ENCODE measurements around the gene SEC22A. TPM values are rescaled to one million over a fixed set of nuclear protein-coding genes. Genes with fewer than 3 reads are reported as not detected.

SEC22A gene
- total and polyA plus RNA-seq, 7 donors: 5.8 to 47.2 (median 17.8) TPM

GRCh38 chr3:123157598-123158287 is 44.0 kb upstream of the SEC22A start:
- H3K4me3 ChIP-seq: no peak overlapping the region
- intact Hi-C loops (cut with DNase I): no loop called here
- DNase-seq: no peak
- H3K4me1 ChIP-seq: peaks cover 0 to 4% (median 0%) of the 10 kb centered on the region in 4 donors
- TF ChIP-seq EP300 (IDR thresholded peaks at IDR 0.05): no peak
- TF ChIP-seq POLR2A (IDR thresholded peaks at IDR 0.05): no peak
- TF ChIP-seq POLR2AphosphoS5 (IDR thresholded peaks at IDR 0.05): no peak
- no peak overlapping the region for H3K27ac ChIP-seq
- H3K9me3 ChIP-seq: no peaks in the 10 kb centered on the region
- H3K36me3 ChIP-seq: peaks cover 0 to 66% (median 9%) of the 10 kb centered on the region in 4 donors
- no peaks in the 10 kb centered on the region for H3K27me3 ChIP-seq
- WGBS, 2 donors: 35 to 73% methylated on average over 4 of the region's 4 CpGs

- H3K27ac ChIP-seq: no peak overlapping the region
- no peaks in the 10 kb centered on the region for H3K27me3 ChIP-seq
- H3K36me3 ChIP-seq: peaks cover 0 to 71% (median 9%) of the 10 kb centered on the region in 4 donors
- H3K4me1 ChIP-seq: peaks cover 0 to 4% (median 0%) of the 10 kb centered on the region in 4 donors
- H3K4me3 ChIP-seq: no peak overlapping the region
- 51 to 72% methylated on average over 4 of the region's 4 CpGs for WGBS, 2 donors
- H3K9me3 ChIP-seq: no peaks in the 10 kb centered on the region
- no peak for DNase-seq
- intact Hi-C loops (cut with DNase I): no loop called here
- TF ChIP-seq EP300 (IDR thresholded peaks at IDR 0.05) (no peak), POLR2A (IDR thresholded peaks at IDR 0.05) (no peak), POLR2AphosphoS5 (IDR thresholded peaks at IDR 0.05) (no peak), CTCF (IDR thresholded peaks at IDR 0.05) (no peak)
Observed at GRCh38 chr3:123158330-123158729, 43.4 kb upstream of the SEC22A start.

GRCh38 chr3:123158899-123159390 is 42.8 kb upstream of the SEC22A start:
- TF ChIP-seq EP300 (IDR thresholded peaks at IDR 0.05): no peak
- TF ChIP-seq CTCF (IDR thresholded peaks at IDR 0.05): no peak
- TF ChIP-seq POLR2AphosphoS5 (IDR thresholded peaks at IDR 0.05): no peak
- TF ChIP-seq POLR2A (IDR thresholded peaks at IDR 0.05): no peak
- intact Hi-C loops (cut with DNase I): no loop called here

GRCh38 chr3:123159926-123160635 is 41.7 kb upstream of the SEC22A start:
- 92 to 97% methylated on average over 9 of the region's 9 CpGs for WGBS, 2 donors
- intact Hi-C loops (cut with DNase I): no loop called here
- H3K36me3 ChIP-seq: peaks cover 0 to 79% (median 11%) of the 10 kb centered on the region in 4 donors
- H3K4me3 ChIP-seq: no peak overlapping the region
- H3K4me1 ChIP-seq: no peaks in the 10 kb centered on the region
- DNase-seq: no peak
- no peak overlapping the region for H3K27ac ChIP-seq
- no peaks in the 10 kb centered on the region for H3K9me3 ChIP-seq
- no peaks in the 10 kb centered on the region for H3K27me3 ChIP-seq
- TF ChIP-seq CTCF (IDR thresholded peaks at IDR 0.05) (no peak), POLR2AphosphoS5 (IDR thresholded peaks at IDR 0.05) (no peak)

More at GRCh38 chr3:123158899-123159390, 42.8 kb upstream of the SEC22A start:
- WGBS, 2 donors: 98 to 99% methylated on average over 10 of the region's 10 CpGs
- H3K27me3 ChIP-seq: no peaks in the 10 kb centered on the region
- no peaks in the 10 kb centered on the region for H3K4me1 ChIP-seq
- no peak overlapping the region for H3K27ac ChIP-seq
- H3K4me3 ChIP-seq: no peak overlapping the region
- no peaks in the 10 kb centered on the region for H3K9me3 ChIP-seq
- peaks cover 0 to 73% (median 9%) of the 10 kb centered on the region in 4 donors for H3K36me3 ChIP-seq
- DNase-seq: no peak

GRCh38 chr3:123161167-123161566 is 40.6 kb upstream of the SEC22A start:
- TF ChIP-seq CTCF (IDR thresholded peaks at IDR 0.05) (no peak), POLR2A (IDR thresholded peaks at IDR 0.05) (no peak), EP300 (IDR thresholded peaks at IDR 0.05) (no peak), POLR2AphosphoS5 (IDR thresholded peaks at IDR 0.05) (no peak)
- no peak for DNase-seq
- H3K9me3 ChIP-seq: no peaks in the 10 kb centered on the region
- 98% methylated on average over 7 of the region's 7 CpGs for WGBS, 2 donors
- H3K36me3 ChIP-seq: peaks cover 0 to 73% (median 11%) of the 10 kb centered on the region in 4 donors
- intact Hi-C loops (cut with DNase I): no loop called here
- H3K4me3 ChIP-seq: no peak overlapping the region
- H3K27ac ChIP-seq: no peak overlapping the region
- H3K27me3 ChIP-seq: no peaks in the 10 kb centered on the region
- no peaks in the 10 kb centered on the region for H3K4me1 ChIP-seq
